ENCODE measurements around the gene FSD1L. TPM values are rescaled to one million over a fixed set of nuclear protein-coding genes. Genes with fewer than 3 reads are reported as not detected.

FSD1L gene
- total RNA-seq, 2 experiments from 2014 or later: 2.4 to 3.0 TPM

- POLR2A ChIA-PET: no interaction called here
- Mint-ChIP-seq H3K36me3 (ENCODE audit: low read depth) (peaks cover 3% of the 10 kb centered on the region), H3K27me3 (no peaks in the 10 kb centered on the region), H3K4me3 (no peak overlapping the region), H3K4me1 (no peaks in the 10 kb centered on the region), H3K9me3 (ENCODE audit: low read depth) (peaks cover 4% of the 10 kb centered on the region), H3K27ac (no peak overlapping the region)
- CTCF ChIA-PET: interaction anchor here (0.6 to 1.4 kb wide), 4 partner anchors 8 to 1883 kb away, joined by 3 to 4 read pairs (median 4); no protein-coding TSS in a partner anchor
- DNase-seq (no peak), ATAC-seq (no peak)
- intact Hi-C loops (cut with DNase I, micrococcal nuclease): no loop called here
Observed at GRCh38 chr9:105457560-105458294, 9.9 kb downstream of the FSD1L start.

GRCh38 chr9:105458404-105458803 is 10.6 kb downstream of the FSD1L start:
- intact Hi-C loops (cut with DNase I, micrococcal nuclease): no loop called here
- Mint-ChIP-seq H3K27ac (no peak overlapping the region), H3K4me3 (no peak overlapping the region), H3K27me3 (no peaks in the 10 kb centered on the region), H3K9me3 (ENCODE audit: low read depth) (peaks cover 4% of the 10 kb centered on the region), H3K36me3 (ENCODE audit: low read depth) (peaks cover 3% of the 10 kb centered on the region), H3K4me1 (no peaks in the 10 kb centered on the region)
- ChIA-PET POLR2A (no interaction called here), CTCF (interaction anchor here (1.4 kb wide), 1 partner anchor 8 kb away, joined by 4 read pairs; no protein-coding TSS in a partner anchor)
- ATAC-seq (no peak), DNase-seq (no peak)

GRCh38 chr9:105459336-105459735 is 11.5 kb downstream of the FSD1L start:
- ATAC-seq (no peak), DNase-seq (no peak)
- Mint-ChIP-seq H3K27ac (no peak overlapping the region), H3K36me3 (ENCODE audit: low read depth) (peaks cover 4% of the 10 kb centered on the region), H3K9me3 (ENCODE audit: low read depth) (peaks cover 4% of the 10 kb centered on the region), H3K4me1 (no peaks in the 10 kb centered on the region), H3K27me3 (no peaks in the 10 kb centered on the region), H3K4me3 (no peak overlapping the region)
- CTCF ChIA-PET: interaction anchor here (1.4 kb wide), 1 partner anchor 9 kb away, joined by 4 read pairs; no protein-coding TSS in a partner anchor
- POLR2A ChIA-PET: no interaction called here
- intact Hi-C loops (cut with DNase I, micrococcal nuclease): no loop called here

- peaks cover 8% of the 10 kb centered on the region for H3K36me3 Mint-ChIP-seq (ENCODE audit: low read depth)
- ATAC-seq: no peak
Observed at GRCh38 chr9:105466898-105467455, 19.1 kb downstream of the FSD1L start.

GRCh38 chr9:105468875-105469274 is 21.0 kb downstream of the FSD1L start:
- ChIA-PET POLR2A (no interaction called here), CTCF (no interaction called here)
- intact Hi-C loops (cut with DNase I, micrococcal nuclease): no loop called here
- no peak overlapping the region for H3K4me3 Mint-ChIP-seq
- H3K27me3 Mint-ChIP-seq: no peaks in the 10 kb centered on the region
- H3K9me3 Mint-ChIP-seq (ENCODE audit: low read depth): no peaks in the 10 kb centered on the region
- H3K27ac Mint-ChIP-seq: no peak overlapping the region
- ATAC-seq (no peak), DNase-seq (no peak)
- H3K36me3 Mint-ChIP-seq (ENCODE audit: low read depth): peaks cover 8% of the 10 kb centered on the region
- no peaks in the 10 kb centered on the region for H3K4me1 Mint-ChIP-seq

More at GRCh38 chr9:105466898-105467455, 19.1 kb downstream of the FSD1L start:
- Mint-ChIP-seq H3K4me3 (no peak overlapping the region), H3K27ac (no peak overlapping the region), H3K27me3 (no peaks in the 10 kb centered on the region), H3K9me3 (ENCODE audit: low read depth) (no peaks in the 10 kb centered on the region), H3K4me1 (no peaks in the 10 kb centered on the region)
- ChIA-PET CTCF (no interaction called here), POLR2A (no interaction called here)
- no peak for DNase-seq
- intact Hi-C loops (cut with DNase I, micrococcal nuclease): no loop called here

GRCh38 chr9:105473221-105473620 is 25.4 kb downstream of the FSD1L start:
- Mint-ChIP-seq H3K4me3 (no peak overlapping the region), H3K9me3 (ENCODE audit: low read depth) (no peaks in the 10 kb centered on the region), H3K36me3 (ENCODE audit: low read depth) (peaks cover 5% of the 10 kb centered on the region), H3K27me3 (no peaks in the 10 kb centered on the region), H3K4me1 (no peaks in the 10 kb centered on the region), H3K27ac (no peak overlapping the region)
- ChIA-PET POLR2A (no interaction called here), CTCF (no interaction called here)
- no peak for ATAC-seq
- DNase-seq: no peak
- intact Hi-C loops (cut with DNase I, micrococcal nuclease): no loop called here

- H3K27ac Mint-ChIP-seq: no peak overlapping the region
- POLR2A ChIA-PET: no interaction called here
- no peaks in the 10 kb centered on the region for H3K4me1 Mint-ChIP-seq
- H3K36me3 Mint-ChIP-seq (ENCODE audit: low read depth): no peaks in the 10 kb centered on the region
- CTCF ChIA-PET: no interaction called here
- no peaks in the 10 kb centered on the region for H3K9me3 Mint-ChIP-seq (ENCODE audit: low read depth)
- ATAC-seq (peak; percentile 42), DNase-seq (no peak)
- H3K27me3 Mint-ChIP-seq: no peaks in the 10 kb centered on the region
- no peak overlapping the region for H3K4me3 Mint-ChIP-seq
- intact Hi-C loops (cut with DNase I, micrococcal nuclease): no loop called here
Observed at GRCh38 chr9:105475302-105475701, 27.5 kb downstream of the FSD1L start.

- no peak for DNase-seq
- Mint-ChIP-seq H3K4me3 (no peak overlapping the region), H3K9me3 (ENCODE audit: low read depth) (no peaks in the 10 kb centered on the region), H3K27ac (no peak overlapping the region), H3K27me3 (no peaks in the 10 kb centered on the region), H3K4me1 (no peaks in the 10 kb centered on the region), H3K36me3 (ENCODE audit: low read depth) (no peaks in the 10 kb centered on the region)
- intact Hi-C loops (cut with DNase I, micrococcal nuclease): no loop called here
- ChIA-PET POLR2A (no interaction called here), CTCF (interaction anchor here (0.7 kb wide), 1 partner anchor 724 kb away, joined by 3 read pairs; no protein-coding TSS in a partner anchor)
- ATAC-seq: no peak
Observed at GRCh38 chr9:105479846-105480245, 32.0 kb downstream of the FSD1L start.

GRCh38 chr9:105483618-105484017 is 35.8 kb downstream of the FSD1L start:
- H3K27me3 Mint-ChIP-seq: no peaks in the 10 kb centered on the region
- ATAC-seq (no peak), DNase-seq (no peak)
- H3K9me3 Mint-ChIP-seq (ENCODE audit: low read depth): no peaks in the 10 kb centered on the region
- no peaks in the 10 kb centered on the region for H3K36me3 Mint-ChIP-seq (ENCODE audit: low read depth)
- ChIA-PET CTCF (no interaction called here), POLR2A (no interaction called here)
- H3K4me3 Mint-ChIP-seq: no peak overlapping the region
- intact Hi-C loops (cut with DNase I, micrococcal nuclease): no loop called here
- H3K4me1 Mint-ChIP-seq: no peaks in the 10 kb centered on the region
- H3K27ac Mint-ChIP-seq: no peak overlapping the region

GRCh38 chr9:105484226-105484625 is 36.4 kb downstream of the FSD1L start:
- Mint-ChIP-seq H3K9me3 (ENCODE audit: low read depth) (no peaks in the 10 kb centered on the region), H3K4me3 (no peak overlapping the region), H3K36me3 (ENCODE audit: low read depth) (no peaks in the 10 kb centered on the region), H3K4me1 (no peaks in the 10 kb centered on the region), H3K27me3 (no peaks in the 10 kb centered on the region), H3K27ac (no peak overlapping the region)
- intact Hi-C loops (cut with DNase I, micrococcal nuclease): no loop called here
- no peak for DNase-seq
- no peak for ATAC-seq
- ChIA-PET POLR2A (no interaction called here), CTCF (no interaction called here)

- ATAC-seq (no peak), DNase-seq (no peak)
- Mint-ChIP-seq H3K27ac (no peak overlapping the region), H3K9me3 (ENCODE audit: low read depth) (no peaks in the 10 kb centered on the region), H3K36me3 (ENCODE audit: low read depth) (no peaks in the 10 kb centered on the region), H3K27me3 (no peaks in the 10 kb centered on the region), H3K4me3 (no peak overlapping the region), H3K4me1 (no peaks in the 10 kb centered on the region)
- ChIA-PET POLR2A (no interaction called here), CTCF (interaction anchor here (0.6 kb wide), 1 partner anchor 945 kb away, joined by 3 read pairs; no protein-coding TSS in a partner anchor)
- intact Hi-C loops (cut with DNase I, micrococcal nuclease): no loop called here
Observed at GRCh38 chr9:105485131-105485530, 37.3 kb downstream of the FSD1L start.

- ATAC-seq (no peak), DNase-seq (no peak)
- ChIA-PET POLR2A (no interaction called here), CTCF (interaction anchor here (0.6 to 1.1 kb wide), 2 partner anchors 14 to 70 kb away, joined by 3 read pairs; no protein-coding TSS in a partner anchor)
- no peak overlapping the region for H3K27ac Mint-ChIP-seq
- no peaks in the 10 kb centered on the region for H3K4me1 Mint-ChIP-seq
- no peak overlapping the region for H3K4me3 Mint-ChIP-seq
- no peaks in the 10 kb centered on the region for H3K9me3 Mint-ChIP-seq (ENCODE audit: low read depth)
- intact Hi-C loops (cut with DNase I, micrococcal nuclease): no loop called here
- H3K27me3 Mint-ChIP-seq: no peaks in the 10 kb centered on the region
- no peaks in the 10 kb centered on the region for H3K36me3 Mint-ChIP-seq (ENCODE audit: low read depth)
Observed at GRCh38 chr9:105496826-105497225, 49.0 kb downstream of the FSD1L start.
